22Rv1 (cell line): ENCODE measurements around the gene SPP1.
"Not testable (repeated sequence)": the region's sequence is repeated elsewhere in the genome, so short reads cannot be mapped to it uniquely, and the experiment has no call there.

Experiments
- H3K27ac ChIP-seq: fragments of 450-650 bp; 2 replicates; pipeline ENCODE4 v1.5.1; 2017
- ZFX ChIP-seq: fragments of 450-650 bp; IDR thresholded peaks from 2 replicates; pipeline ENCODE4 v1.6.1; 2017; ENCODE audit warnings: antibody characterized with exemption, borderline replicate concordance
- TF ChIP-seq, protein P1 (sequence below): fragments of 450-650 bp; IDR thresholded peaks from 2 replicates; pipeline ENCODE4 v1.5.1; 2017; ENCODE audit warnings: mild to moderate bottlenecking

The SPP1 gene

DNA sequence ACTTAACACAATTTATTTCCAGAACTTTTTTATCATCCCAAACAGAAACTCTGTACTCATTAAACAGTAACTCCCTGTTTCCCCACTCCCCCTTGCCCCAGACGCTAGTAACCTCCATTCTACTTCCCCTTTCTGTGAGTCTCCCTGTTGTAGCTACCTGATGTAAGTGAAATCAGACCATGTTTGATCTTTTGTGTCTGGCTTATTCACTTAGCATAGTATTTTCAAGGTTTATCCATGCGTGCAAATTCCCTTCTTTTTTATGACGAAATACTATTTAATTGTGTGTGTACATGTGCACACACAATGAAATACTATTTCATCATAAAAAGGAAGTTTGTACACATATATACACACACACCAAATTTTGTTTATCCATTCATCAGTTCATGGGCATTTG, 37.1 kb downstream of the SPP1 start:
- H3K27ac ChIP-seq = no peak overlapping the region

DNA sequence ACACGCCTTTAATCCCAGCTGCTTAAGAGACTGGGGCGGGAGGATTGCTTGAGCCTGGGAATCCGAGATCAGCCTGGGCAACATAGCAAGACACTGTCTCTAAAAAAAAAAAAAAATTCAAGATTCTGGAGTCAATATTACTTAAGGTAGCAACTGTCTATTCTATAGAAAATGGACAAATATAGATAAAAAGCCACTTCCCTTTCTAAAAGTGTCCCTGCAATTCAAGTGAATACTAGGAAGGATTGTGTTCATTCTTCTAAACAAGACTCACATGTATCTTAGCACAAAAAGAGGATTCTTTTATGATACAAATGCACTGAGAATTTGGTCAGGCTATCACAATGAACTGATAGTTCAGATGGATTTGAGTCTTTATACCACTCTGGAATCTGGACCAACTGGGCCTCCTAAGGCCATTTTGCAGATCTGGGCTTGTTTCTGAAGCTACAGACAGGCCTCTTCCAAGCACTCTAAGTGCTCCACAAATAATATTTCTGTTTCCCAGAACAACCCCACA, 38.9 kb downstream of the SPP1 start:
- no peak overlapping the region for H3K27ac ChIP-seq
- no peak for TF ChIP-seq ZFX
- TF ChIP-seq, protein P1, sequence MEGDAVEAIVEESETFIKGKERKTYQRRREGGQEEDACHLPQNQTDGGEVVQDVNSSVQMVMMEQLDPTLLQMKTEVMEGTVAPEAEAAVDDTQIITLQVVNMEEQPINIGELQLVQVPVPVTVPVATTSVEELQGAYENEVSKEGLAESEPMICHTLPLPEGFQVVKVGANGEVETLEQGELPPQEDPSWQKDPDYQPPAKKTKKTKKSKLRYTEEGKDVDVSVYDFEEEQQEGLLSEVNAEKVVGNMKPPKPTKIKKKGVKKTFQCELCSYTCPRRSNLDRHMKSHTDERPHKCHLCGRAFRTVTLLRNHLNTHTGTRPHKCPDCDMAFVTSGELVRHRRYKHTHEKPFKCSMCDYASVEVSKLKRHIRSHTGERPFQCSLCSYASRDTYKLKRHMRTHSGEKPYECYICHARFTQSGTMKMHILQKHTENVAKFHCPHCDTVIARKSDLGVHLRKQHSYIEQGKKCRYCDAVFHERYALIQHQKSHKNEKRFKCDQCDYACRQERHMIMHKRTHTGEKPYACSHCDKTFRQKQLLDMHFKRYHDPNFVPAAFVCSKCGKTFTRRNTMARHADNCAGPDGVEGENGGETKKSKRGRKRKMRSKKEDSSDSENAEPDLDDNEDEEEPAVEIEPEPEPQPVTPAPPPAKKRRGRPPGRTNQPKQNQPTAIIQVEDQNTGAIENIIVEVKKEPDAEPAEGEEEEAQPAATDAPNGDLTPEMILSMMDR = no peak

More for the DNA sequence above, 37.1 kb downstream of the SPP1 start:
- TF ChIP-seq ZFX = no peak
- TF ChIP-seq, protein P1 = no peak

DNA sequence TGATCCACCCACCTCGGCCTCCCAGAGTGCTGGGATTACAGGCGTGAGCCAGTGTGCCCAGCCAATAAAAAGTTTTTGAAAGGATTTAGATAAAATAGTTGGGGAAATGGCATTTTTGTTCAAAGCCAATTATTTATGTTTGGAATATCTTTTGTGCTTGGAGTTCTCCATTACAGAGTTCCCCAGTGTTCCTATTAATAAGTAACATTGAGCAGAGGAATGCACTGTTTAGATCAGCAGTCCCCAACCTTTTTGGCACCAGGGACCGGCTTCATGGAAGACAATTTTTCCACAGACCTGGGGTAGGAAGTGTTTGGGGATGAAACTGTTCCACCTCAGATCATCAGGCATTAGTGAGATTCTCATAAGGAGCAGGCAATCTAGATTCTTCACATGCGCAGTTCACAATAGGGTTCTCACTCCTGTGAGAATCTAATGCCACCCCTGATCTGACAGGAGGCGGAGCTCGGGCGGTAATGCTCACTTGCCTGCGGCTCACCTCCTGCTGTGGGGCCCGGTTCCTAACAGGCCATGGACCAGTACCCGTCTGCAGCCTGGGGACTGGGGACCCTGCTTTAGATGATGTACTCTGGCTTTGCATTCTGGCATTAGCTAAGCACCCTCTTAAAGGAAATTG, 40.3 kb downstream of the SPP1 start:
- TF ChIP-seq ZFX = no peak
- TF ChIP-seq, protein P1 = no peak
- H3K27ac ChIP-seq = no peak overlapping the region

DNA sequence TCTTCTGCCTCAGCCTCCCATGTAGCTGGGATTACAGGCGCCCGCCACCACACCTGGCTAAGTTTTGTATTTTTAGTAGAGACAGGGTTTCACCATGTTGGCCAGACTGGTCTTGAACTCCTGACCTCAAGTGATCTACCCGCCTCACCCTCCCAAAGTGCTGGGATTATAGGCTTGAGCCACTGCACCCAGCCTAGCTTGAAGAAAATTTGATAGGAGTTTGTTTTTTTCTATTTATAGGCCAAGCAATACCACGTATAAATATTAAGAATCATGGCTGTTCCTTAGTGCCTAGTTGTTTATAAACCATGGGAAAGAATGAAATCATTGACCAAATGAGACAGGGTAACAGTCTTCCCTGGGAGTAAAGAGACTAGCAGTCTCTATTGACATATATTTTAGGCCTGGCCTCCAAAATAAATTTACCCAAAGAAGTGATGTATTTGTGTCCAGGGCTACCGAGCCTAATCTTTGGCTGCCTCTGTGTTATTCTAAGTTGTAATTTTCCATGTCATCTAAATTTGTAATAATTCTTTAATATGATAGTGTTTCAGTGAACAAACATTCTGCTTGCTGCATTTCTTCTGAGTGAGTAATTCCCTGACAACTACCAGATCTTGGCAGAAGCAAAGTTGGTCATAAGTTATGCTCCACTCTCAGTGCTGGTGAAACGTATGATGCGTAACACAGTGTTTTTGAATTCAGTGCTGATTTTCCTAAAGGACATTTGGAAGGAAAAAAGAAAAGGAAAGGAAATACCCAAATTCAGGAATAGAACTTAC, 42.2 kb downstream of the SPP1 start:
- no peak for TF ChIP-seq ZFX
- TF ChIP-seq, protein P1 = no peak
- no peak overlapping the region for H3K27ac ChIP-seq

DNA sequence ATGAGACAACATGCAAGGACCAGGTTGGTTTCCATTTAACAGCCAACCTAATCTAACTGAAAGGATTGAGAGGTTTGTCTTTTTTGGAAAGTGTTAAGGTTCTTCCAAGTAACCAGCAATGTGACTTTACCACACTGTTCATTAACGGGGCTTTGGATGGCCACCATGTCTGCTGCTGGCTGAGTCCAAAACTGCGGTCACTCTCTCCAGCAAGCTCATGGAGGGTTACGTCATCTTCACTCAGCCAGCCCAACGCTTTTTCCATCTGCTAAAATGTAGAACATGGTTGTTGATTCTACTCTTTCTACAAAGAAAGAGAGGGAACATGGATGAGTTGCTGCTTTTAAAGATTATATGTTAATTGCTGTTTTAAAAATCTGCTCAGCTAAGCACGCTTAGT, 43.0 kb downstream of the SPP1 start:
- TF ChIP-seq, protein P1 = no peak
- no peak for TF ChIP-seq ZFX
- H3K27ac ChIP-seq = no peak overlapping the region

DNA sequence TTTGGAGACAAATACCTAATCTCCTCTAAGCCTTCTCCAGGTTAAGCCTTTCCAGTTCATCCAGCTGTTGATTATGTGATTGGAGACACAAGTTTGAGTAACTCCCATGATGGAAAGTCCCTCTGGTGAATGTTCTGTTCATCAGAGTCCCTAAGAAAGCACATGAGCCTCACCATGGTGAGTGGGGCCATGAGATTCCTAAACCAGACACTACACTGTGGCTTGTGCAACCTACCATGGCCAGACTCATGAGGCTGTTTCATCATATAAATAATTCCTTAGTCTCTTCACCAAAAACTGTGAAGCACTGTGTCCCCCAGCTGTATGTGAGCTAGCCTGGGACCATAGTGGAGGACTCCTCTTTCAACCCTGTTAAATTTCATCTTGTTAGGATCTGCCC, 46.3 kb downstream of the SPP1 start:
- H3K27ac ChIP-seq = no peak overlapping the region
- TF ChIP-seq ZFX = no peak
- TF ChIP-seq, protein P1 = no peak

DNA sequence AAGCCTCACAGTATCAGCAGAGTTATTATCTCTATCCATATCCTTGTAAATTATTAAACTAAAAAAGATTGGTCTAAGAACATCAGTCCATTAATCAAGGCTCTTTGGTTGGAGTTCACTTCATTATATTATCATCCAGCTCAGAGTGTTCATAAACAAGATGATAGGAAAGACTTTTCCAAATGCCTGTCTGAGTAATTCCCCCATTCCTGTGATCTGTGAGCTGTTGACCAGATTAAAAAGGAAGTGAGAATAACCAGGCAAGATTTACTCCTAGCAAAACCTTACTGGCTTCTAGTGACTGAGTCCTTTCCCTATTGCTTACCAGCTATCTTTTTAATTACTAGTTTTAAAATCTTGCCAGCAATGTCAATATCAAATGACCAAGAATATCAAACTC, 46.8 kb downstream of the SPP1 start:
- no peak overlapping the region for H3K27ac ChIP-seq

DNA sequence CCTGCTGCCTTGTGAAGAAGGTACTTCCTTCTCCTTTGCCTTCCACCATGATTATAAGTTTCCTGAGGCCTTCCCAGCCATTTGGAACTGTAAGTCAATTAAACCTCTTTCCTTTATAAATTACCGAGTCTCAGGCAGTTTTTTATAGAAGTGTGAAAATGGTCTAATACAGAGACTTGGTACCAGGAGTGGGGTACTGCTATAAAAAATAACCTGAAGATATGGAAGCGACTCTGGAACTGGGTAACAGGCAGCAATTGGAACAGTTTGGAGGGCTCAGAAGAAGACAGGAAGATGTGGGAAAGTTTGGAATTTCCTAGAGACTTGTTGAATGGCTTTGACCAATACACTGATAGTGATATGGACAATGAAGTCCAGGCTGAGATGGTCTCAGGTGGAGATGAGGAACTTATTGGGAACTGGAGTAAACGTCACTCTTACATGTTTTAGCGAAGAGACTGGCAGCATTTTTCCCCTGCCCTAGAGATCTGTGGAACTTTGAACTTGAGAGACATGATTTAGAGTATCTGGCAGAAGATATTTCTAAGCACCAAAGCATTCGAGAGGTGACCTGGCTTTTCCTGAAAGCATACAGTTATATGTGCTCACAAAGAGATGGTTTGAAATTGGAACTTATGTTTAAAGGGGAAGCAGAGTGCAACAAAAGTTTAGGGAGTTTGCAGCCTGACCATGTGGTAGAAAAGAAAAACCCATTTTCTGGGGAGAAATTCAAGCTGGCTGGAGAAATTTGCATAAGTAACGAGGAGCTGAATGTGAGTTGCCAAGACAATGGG, 50.6 kb downstream of the SPP1 start:
- not testable (repeated sequence) for H3K27ac ChIP-seq

More for the DNA sequence above, 46.8 kb downstream of the SPP1 start:
- TF ChIP-seq, protein P1 = no peak
- TF ChIP-seq ZFX = no peak
